ENCODE data around the gene DPH2.

DPH2 gene

GRCh38 chr1:43957407-43958040, 12.3 kb upstream of the DPH2 start:
- Histone ChIP-seq H3K9ac (ENCODE audit: low read depth, low read length, poor library complexity, severe bottlenecking) (no peak overlapping the region), H3K4me3 (ENCODE audit: low read length, poor library complexity, severe bottlenecking) (no peak overlapping the region), H3K36me3 (ENCODE audit: insufficient read depth, low read length) (no peaks in the 10 kb centered on the region), H3K4me1 (ENCODE audit: insufficient read depth, low read length, poor library complexity, severe bottlenecking) (no peaks in the 10 kb centered on the region), H3K79me2 (ENCODE audit: insufficient read depth, low read length) (no peaks in the 10 kb centered on the region), H3K27me3 (ENCODE audit: insufficient read depth, low read length, poor library complexity, severe bottlenecking) (no peaks in the 10 kb centered on the region), H3F3A (ENCODE audit: low read depth) (no peaks in the 10 kb centered on the region), H4K20me1 (ENCODE audit: insufficient read depth, low read length, poor library complexity, severe bottlenecking) (no peaks in the 10 kb centered on the region), H2AFZ (ENCODE audit: low read length) (no peak overlapping the region), H3K9me2 (replicated peaks; ENCODE audit: low read depth, low read length) (no peaks in the 10 kb centered on the region), H3K9me3 (ENCODE audit: insufficient read depth, low read depth, low read length) (no peaks in the 10 kb centered on the region), H3K4me2 (ENCODE audit: low read depth, low read length, poor library complexity, severe bottlenecking) (no peak overlapping the region)
- TF ChIP-seq EZH2phosphoT487 (IDR thresholded peaks at IDR 0.05; ENCODE audit: borderline replicate concordance) (no peak), CTCF (conservative IDR thresholded peaks at IDR 0.05; ENCODE audit: low read length) (no peak)

GRCh38 chr1:43958351-43959255, 11.2 kb upstream of the DPH2 start:
- Histone ChIP-seq H3K4me1 (ENCODE audit: insufficient read depth, low read length, poor library complexity, severe bottlenecking) (no peaks in the 10 kb centered on the region), H3K9me3 (ENCODE audit: insufficient read depth, low read depth, low read length) (no peaks in the 10 kb centered on the region), H3K36me3 (ENCODE audit: insufficient read depth, low read length) (no peaks in the 10 kb centered on the region), H4K20me1 (ENCODE audit: insufficient read depth, low read length, poor library complexity, severe bottlenecking) (no peaks in the 10 kb centered on the region), H3K9ac (ENCODE audit: low read depth, low read length, poor library complexity, severe bottlenecking) (no peak overlapping the region), H3K4me3 (ENCODE audit: low read length, poor library complexity, severe bottlenecking) (no peak overlapping the region), H3K9me2 (replicated peaks; ENCODE audit: low read depth, low read length) (no peaks in the 10 kb centered on the region), H3F3A (ENCODE audit: low read depth) (no peaks in the 10 kb centered on the region), H2AFZ (ENCODE audit: low read length) (no peak overlapping the region), H3K79me2 (ENCODE audit: insufficient read depth, low read length) (no peaks in the 10 kb centered on the region), H3K27me3 (ENCODE audit: insufficient read depth, low read length, poor library complexity, severe bottlenecking) (no peaks in the 10 kb centered on the region), H3K4me2 (ENCODE audit: low read depth, low read length, poor library complexity, severe bottlenecking) (no peak overlapping the region)
- no peak for TF ChIP-seq CTCF (conservative IDR thresholded peaks at IDR 0.05; ENCODE audit: low read length)
- TF ChIP-seq EZH2phosphoT487 (IDR thresholded peaks at IDR 0.05; ENCODE audit: borderline replicate concordance) = no peak

- no peaks in the 10 kb centered on the region for H3K4me1 ChIP-seq (ENCODE audit: insufficient read depth, low read length, poor library complexity, severe bottlenecking)
- H3K4me3 ChIP-seq (ENCODE audit: low read length, poor library complexity, severe bottlenecking) = no peak overlapping the region
- H3K27me3 ChIP-seq (ENCODE audit: insufficient read depth, low read length, poor library complexity, severe bottlenecking) = no peaks in the 10 kb centered on the region
- H3K4me2 ChIP-seq (ENCODE audit: low read depth, low read length, poor library complexity, severe bottlenecking) = no peak overlapping the region
- H3K9me2 ChIP-seq (replicated peaks; ENCODE audit: low read depth, low read length) = no peaks in the 10 kb centered on the region
- no peak for TF ChIP-seq CTCF (conservative IDR thresholded peaks at IDR 0.05; ENCODE audit: low read length)
- no peak for TF ChIP-seq EZH2phosphoT487 (IDR thresholded peaks at IDR 0.05; ENCODE audit: borderline replicate concordance)
- no peaks in the 10 kb centered on the region for H3K79me2 ChIP-seq (ENCODE audit: insufficient read depth, low read length)
- H3F3A ChIP-seq (ENCODE audit: low read depth) = no peaks in the 10 kb centered on the region
- no peak overlapping the region for H3K9ac ChIP-seq (ENCODE audit: low read depth, low read length, poor library complexity, severe bottlenecking)
- no peaks in the 10 kb centered on the region for H3K9me3 ChIP-seq (ENCODE audit: insufficient read depth, low read depth, low read length)
- H2AFZ ChIP-seq (ENCODE audit: low read length) = no peak overlapping the region
- no peaks in the 10 kb centered on the region for H3K36me3 ChIP-seq (ENCODE audit: insufficient read depth, low read length)
- H4K20me1 ChIP-seq (ENCODE audit: insufficient read depth, low read length, poor library complexity, severe bottlenecking) = no peaks in the 10 kb centered on the region
Observed at GRCh38 chr1:43960798-43961197, 9.0 kb upstream of the DPH2 start.
